GM19463 (cell line): ENCODE data around the gene IQSEC1.

Experiments used
- ATAC-seq: cut with Tn5 transposase; IDR thresholded peaks from one replicate; pipeline ENCODE4 v1.9.1; 2021; ENCODE audit warnings: mild to moderate bottlenecking, moderate library complexity; ENCODE audit not compliant: unreplicated experiment

Gene IQSEC1

GRCh38 chr3:13007251-13007941, 65.8 kb downstream of the IQSEC1 start:
- ATAC-seq: no peak

GRCh38 chr3:13006216-13006990, 66.8 kb downstream of the IQSEC1 start:
- ATAC-seq: no peak

GRCh38 chr3:13005301-13005700, 67.9 kb downstream of the IQSEC1 start:
- ATAC-seq: no peak

- no peak for ATAC-seq
Observed at GRCh38 chr3:13004376-13004775, 68.9 kb downstream of the IQSEC1 start.

- no peak for ATAC-seq
Observed at GRCh38 chr3:13003608-13004007, 69.6 kb downstream of the IQSEC1 start.

- ATAC-seq: peak; percentile 43
Observed at GRCh38 chr3:13002398-13003124, 70.7 kb downstream of the IQSEC1 start.

- ATAC-seq: peak; percentile 46
Observed at GRCh38 chr3:12999147-13000140, 73.8 kb downstream of the IQSEC1 start.

GRCh38 chr3:12998648-12999047, 74.6 kb downstream of the IQSEC1 start:
- no peak for ATAC-seq

- no peak for ATAC-seq
Observed at GRCh38 chr3:12997387-12997786, 75.8 kb downstream of the IQSEC1 start.

- ATAC-seq: no peak
Observed at GRCh38 chr3:12996181-12996506, 77.1 kb downstream of the IQSEC1 start.

- ATAC-seq: no peak
Observed at GRCh38 chr3:12995389-12996180, 77.6 kb downstream of the IQSEC1 start.

- ATAC-seq: peak; percentile 59
Observed at GRCh38 chr3:12994607-12995388, 78.4 kb downstream of the IQSEC1 start.

GRCh38 chr3:12994357-12994606, 78.9 kb downstream of the IQSEC1 start:
- ATAC-seq: peak; percentile 29

- ATAC-seq: peak; percentile 25
Observed at GRCh38 chr3:12993517-12994356, 79.5 kb downstream of the IQSEC1 start.

- no peak for ATAC-seq
Observed at GRCh38 chr3:12992629-12993516, 80.4 kb downstream of the IQSEC1 start.

- ATAC-seq: no peak
Observed at GRCh38 chr3:12991861-12992281, 81.4 kb downstream of the IQSEC1 start.

- ATAC-seq: no peak
Observed at GRCh38 chr3:12991481-12991837, 81.8 kb downstream of the IQSEC1 start.
